HG02885 (cell line): ENCODE results near the gene MAP3K13.
"Not testable (repeated sequence)": the region's sequence is repeated elsewhere in the genome, so short reads cannot be mapped to it uniquely, and the experiment has no call there.

Source experiments
- ATAC-seq: cut with Tn5 transposase; IDR thresholded peaks from one replicate; pipeline ENCODE4 v1.9.1; 2021; ENCODE audit warnings: mild to moderate bottlenecking; ENCODE audit not compliant: unreplicated experiment, poor library complexity

MAP3K13 gene

DNA sequence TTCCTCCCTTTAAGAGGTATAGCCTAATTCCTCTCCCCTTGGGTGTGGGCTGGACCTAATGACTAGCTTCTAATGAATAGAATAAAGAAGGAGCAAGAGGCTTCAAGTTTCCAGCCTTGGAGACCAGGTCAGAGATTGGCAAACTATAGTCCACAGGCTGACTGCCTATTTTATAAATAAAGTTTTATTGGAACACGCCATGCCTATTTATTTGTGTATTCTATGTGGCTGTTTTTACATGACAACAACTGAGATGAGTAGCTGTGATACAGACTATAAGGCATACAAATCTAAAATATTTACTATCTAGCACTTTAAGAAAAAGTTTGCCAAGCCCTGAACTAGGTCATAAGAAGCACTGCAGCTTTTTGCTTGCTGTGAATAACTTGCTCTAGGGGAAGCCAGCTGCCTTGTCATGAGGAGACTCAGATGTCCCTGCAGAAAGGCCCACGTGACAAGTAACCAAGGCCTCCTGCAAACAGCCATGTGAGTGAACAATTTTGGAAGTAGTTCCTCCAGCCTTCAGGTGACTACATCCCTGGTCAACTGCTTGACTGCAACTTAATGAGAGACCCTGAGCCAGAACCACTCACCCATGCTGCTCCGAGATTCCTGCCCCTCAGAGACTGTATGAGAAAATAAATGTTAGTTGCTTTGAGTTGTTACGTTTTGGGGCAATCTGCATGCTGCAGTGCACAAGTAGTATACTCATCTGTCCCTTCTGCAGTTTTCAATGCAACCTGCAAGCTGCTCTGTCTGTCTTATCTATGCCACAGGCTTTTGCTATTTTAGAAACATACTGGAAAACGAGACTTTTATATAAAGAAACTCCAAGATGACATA lies 21.1 kb upstream of the MAP3K13 start:
- ATAC-seq, result no peak

DNA sequence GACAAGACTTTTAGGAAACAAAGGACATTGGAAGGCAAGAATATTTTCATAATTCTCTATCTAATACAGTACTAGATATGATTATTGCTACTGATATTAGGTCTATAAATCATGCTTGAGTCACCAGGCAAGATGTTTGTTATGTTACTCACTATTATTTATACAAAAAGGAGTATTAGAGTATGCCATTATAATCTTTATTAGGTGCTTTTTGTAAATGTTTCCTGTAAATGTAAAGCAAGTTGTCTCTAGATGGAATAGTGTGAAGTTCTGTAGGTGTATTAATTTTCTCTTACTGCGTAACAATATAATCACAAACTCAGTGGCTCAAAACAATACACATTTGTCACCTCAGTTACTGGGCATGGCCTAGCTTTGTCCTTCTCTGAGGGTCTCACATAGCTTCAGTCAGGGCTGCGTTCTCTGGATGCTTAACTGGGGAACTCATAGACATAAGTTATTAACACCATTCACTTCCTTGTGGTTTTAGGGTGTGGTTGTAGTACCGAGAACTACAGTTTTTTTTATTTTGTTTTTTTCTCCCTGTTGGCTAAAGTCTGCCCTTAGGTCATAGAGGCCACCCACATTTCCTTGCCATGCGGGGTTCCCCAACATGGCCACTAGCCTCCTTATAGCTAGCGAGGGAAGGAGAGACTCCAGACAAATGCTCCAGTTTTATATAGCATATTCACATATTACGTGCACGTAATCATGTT lies 20.3 kb upstream of the MAP3K13 start:
- no peak for ATAC-seq

DNA sequence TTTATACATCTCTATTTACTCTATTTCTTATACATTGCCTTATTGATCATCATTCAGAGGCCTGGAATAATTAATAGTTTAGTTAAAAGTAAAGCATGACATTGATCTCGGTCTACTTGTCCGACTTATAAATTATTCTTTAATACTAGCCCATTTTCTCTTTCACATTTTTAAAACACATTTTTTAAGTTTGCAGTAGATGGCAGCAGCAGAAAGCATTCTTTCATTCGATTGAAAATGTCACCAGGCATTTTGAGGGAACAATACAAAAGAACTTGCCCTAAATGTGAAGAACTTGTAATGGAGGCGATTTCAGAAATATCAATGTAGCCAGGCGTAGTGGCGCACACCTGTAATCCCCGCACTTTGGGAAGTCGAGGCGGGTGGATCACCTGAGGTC lies 15.5 kb upstream of the MAP3K13 start:
- ATAC-seq, result no peak

DNA sequence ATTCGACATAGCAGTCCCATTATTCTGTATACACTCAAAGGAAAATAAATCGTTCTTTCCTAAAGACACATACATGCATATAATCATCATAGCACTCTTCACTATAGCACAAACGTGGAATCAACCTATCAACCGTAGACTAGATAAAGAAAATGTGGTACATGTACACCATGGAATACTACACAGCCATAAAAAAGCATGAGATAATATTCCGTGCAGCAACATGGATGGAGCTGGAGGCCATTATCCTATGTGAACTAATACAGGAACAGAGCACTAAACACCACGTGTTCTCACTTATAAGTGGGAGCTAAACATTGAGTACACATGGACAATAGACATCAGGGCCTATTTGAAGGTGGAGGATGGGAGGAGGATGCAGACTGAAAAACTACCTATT lies 12.1 kb upstream of the MAP3K13 start:
- no peak for ATAC-seq

DNA sequence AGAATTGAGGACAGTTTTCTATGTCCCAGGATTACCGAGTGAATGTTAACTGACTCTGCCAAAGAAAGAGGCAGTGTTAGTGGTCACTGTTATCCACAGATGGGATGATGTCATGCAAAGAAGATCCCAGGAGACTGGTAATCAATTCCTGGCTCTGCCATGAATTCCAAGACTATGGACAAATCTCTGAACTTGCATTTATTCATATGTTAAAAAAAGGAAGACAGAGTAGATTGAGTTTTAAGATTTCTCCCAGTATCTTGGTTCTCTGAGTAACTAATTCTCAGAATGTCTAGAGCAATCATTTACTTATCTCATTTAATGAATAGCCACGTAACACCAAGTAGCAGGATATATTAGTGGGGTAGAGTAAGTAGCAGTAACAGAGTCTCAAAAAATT lies 11.5 kb upstream of the MAP3K13 start:
- ATAC-seq, result no peak

DNA sequence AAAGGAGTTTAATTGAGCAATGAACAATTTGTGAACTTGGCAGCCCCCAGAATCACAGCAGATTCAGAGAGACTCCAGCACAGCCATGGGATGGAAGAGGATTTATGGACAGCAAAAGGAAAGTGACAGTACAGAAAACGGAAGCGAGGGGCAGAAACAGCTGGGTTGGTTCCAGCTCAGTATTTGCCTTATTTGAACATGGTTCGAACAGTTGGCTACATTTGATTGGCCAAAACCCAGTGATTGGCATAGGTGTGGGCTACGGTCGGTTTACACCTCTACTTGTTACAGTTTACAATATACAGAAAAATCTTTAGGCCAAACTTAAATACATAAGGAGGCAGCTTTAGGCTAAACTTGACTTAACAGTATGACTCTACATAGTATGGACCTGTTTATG lies 9.7 kb upstream of the MAP3K13 start:
- no peak for ATAC-seq

DNA sequence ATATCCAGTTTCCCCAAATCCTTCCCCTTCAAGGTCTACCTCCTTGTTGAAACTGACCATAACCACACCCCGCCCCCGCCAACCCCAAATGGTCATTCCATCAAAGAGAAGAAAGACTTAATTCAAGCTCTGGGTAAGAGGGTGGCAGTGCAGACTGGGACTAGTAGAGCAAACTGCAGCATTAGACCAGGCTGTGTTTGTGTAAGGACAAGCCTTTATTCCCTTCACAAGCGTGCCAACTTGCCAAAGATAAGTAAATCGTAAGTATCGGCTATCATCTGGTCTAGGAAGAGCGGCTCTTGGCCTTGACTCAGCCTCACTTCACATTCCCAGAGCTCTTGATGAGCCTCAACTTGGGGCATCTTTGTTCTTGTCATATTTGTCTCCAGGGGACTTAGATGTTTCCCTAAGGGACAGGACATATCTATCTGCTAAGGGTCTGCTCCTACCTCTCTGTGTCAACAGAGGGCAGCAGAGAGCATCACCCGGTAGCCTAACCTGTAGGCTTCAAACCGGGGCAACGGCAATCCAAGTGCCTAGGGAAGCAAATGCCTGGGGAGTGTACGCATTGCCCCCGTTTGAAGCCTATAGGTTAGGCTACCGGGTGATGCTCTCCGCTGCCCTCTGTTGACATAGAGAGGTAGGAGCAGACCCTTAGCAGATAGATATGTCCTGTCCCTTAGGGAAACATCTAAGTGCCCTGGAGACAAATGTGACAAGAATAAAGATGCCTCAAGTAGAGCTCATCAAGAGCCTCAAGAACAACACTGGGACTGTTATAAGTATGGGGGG lies 8.9 kb upstream of the MAP3K13 start:
- ATAC-seq, result peak; percentile 97

DNA sequence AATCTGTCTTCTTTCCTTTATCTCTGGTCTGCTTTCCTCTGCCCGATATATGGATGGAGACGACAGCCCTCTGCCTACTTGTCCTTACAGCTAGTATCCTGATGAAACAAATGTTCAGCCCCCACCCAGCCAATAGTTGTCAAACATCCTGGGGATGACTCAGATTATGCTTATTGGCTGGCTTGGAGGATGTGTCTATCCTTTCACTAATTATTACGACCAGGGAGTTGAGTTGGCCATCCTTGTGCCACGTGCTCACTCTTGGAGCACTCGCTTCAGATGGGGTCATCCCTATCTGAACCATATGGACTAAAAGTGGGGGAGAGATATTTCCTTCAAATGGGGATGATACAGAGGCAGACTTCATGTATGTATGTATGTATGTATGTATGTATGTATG lies 6.4 kb upstream of the MAP3K13 start:
- ATAC-seq, result no peak

DNA sequence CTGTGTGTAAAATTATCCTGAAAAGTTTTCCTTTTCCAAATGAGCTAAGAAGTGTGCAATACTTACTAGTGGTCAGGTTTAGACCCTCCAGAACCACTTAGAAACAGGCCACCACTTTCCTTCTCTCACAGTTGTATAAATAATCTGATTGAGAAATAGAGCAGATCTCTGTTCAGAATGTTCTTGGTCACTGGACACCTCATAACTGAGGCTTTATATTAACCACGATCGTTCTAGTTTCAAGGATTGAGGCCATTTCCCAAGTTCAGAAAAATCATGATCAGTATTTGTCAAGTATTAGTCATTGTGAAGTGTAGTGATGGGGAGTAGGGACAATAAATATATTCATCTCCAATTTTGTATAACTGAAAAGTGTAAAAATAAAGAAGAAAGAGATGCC lies 1.0 kb upstream of the MAP3K13 start:
- no peak for ATAC-seq

DNA sequence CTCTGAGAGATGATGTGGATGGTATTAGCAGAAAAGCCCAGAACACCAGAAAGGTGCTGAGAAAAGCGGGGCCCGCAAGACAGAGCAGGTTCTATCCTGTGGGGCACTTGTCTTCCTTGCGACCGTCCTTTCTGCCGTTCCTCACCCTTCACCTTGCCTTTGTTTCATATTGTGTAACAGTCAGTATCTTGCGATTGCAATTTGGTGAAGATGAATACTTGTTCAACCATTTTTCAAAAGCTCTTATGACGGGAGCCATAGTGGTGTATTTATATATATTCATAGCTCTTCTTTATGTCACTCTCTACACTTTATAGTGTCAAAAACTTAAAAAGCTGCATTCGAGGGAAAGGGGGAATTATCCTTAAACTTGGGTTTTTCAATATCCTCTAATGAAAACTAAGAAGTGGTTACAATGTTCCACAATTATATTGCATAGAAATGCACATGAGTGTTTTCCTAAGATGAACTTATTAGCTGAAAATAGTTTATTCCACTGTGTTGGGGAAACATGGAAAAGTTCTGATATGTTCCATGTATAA lies 797 bp downstream of the MAP3K13 start:
- ATAC-seq, result peak; percentile 29

DNA sequence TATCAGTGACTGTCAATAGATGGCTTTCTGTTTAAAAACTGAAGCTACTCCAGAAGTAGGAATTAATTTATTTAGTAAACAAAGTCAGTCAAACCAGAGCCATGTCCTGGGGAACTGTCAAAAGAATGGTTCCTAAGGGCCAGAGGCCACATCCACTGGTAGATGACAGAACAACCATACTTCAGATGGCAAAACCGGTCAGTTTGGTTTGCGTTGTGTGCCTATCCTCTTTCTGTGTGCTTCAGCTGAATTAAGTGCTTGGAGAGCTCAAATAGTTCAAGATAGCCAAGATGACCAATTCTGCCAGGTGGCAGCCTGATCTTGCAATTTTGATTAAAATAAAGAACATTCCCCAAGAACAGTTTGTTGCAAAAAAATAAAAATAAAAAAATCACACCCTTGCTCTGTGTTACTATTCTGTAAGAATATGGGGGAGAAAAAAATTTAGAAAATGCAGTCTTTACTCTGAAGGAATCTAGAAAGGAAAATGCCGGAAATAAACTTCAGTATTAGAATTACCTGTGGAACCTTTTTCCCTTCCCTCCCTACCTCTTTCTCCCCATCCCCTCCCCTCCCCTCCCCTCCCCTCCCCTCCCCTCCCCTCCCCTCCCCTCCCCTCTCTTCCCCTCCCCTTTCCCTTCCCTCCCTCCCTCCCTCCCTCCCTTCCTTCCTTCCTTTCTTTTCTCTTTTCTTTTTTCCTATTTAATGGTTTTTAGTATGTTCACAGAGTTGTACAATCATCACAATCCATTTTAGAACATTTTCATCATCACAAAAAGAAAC lies 2.5 kb downstream of the MAP3K13 start:
- no peak for ATAC-seq

DNA sequence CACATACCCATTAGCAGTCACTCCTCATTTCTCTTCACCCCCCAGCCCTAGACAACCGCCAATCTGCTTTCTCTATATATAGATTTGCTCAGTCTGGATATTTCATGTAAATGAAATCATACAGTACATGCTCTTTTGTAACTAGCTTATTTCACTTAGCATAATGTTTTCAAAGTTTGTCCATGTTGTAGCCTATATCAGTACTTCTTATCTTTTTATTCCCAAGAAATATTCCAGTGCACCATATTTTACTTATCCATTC lies 3.1 kb downstream of the MAP3K13 start:
- no peak for ATAC-seq

DNA sequence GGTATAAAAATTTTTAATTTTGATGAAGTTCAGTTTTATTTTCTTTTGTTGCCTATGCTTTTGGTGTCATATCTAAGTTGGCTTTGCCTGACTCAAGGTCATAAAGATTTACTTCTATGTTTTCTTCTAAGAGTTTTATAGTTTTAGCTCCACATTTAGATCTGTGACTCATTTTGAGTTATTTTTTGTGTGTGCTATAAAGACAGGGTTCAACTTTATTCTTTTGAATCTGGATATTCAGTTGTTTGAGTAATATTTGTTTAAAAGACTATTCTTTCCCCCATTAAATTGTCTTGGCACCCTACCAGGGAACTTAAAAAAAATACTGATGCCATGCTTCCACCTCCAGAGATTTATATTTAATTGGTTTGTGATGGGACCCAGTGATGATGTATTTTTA lies 4.0 kb downstream of the MAP3K13 start:
- no peak for ATAC-seq

DNA sequence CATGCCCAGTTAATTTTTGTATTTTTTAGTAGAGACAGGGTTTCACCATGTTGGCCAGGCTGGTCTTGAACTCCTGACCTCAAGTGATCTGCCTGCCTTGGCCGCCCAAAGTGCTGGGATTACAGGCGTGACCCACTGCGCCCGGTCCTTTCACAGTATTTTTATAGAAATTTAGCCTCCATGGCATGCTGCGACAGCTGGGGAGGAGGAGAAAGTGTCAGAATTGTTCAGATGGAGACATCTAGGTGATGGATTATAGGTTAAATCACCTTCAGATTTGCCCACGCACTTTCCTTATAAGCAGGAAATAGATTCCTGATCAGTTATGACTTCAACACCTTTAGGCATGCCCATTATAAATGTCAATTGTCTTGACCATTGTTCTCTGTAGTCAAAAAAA lies 7.4 kb downstream of the MAP3K13 start:
- ATAC-seq, result not testable (repeated sequence)

DNA sequence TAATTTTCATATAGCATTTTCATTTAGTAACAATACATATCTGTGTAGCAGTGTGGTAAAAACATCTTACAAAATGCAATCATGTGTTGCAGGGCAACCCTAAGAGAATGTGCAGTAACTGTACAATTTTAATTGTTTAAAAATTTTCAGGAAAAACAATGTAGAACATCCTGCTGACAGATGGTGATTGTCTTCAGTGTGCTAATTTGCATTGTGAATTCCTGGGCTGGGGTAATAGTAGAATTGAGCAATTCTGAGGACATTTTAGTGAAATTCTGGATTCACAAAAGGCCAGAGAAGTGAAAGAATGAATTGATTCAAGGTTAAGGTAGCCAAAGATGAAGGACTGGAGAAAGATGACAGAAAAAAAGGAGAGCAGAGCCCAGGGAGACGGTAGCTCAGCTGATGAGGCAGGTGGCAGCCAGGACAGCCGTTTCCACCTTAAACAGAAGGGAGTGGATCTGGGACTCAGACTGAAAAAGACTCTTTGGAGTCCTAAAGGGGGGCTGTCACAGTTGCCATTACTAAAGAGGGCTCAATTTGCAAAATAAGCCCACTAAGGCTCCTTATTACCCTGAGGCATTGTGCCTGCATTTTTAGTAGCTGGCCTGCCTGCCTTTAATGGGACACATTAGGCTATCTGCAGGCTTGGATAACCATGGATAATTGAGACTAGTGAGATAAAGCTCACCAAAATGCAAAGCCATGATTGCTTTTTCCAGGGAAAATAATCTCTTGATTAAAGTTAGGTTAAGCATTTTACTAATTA lies 8.6 kb downstream of the MAP3K13 start:
- no peak for ATAC-seq

DNA sequence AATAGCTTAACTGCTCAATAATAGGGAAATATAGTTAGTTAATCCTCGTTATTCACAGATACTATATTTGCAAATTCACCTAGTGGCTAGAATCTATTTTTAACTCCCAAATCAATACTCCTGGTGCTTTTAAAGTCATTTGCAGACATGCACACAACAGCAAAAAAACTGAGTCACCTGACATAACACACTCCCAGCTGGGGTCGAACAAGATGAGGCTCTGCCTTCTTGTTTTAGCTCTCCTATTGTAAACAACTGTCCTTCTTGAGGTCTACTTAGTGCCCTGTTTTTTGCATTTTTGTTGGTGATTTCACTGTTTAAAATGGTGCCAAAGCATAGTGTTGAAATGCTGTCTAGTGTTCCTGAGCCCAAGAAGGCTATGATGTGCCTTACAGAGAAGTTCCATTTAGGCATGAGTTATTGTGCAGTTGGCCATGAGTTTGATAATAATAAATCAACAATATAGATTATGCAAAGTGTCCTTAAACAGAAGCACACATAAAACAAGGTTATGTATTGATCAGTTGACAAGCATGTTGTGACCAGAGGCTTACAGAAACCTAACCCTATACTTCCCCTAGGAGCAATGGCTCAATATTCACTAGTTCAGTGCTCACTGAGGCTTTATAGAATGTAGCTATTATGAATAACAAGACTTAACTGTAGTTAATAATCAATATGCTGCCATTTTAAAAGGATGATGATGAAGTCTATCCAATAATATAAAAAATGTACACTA lies 18.6 kb downstream of the MAP3K13 start:
- no peak for ATAC-seq

DNA sequence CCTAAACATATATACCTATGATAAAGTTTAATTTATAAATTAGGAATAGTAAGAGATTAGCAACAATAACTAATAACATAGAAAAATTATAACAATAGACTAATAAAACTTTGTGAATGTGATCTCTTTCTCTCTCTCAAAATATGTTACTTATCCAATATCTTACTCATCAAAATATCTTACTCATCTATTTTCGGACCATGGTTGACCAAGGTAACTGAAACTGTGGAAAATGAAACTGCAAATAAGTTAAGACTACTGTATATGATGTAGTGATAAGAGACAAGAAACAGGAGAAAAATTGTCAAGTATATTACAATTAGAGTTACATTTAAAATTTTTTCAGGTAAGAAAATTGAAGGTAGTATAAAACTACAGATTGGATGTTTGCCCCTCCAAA lies 19.2 kb downstream of the MAP3K13 start:
- no peak for ATAC-seq

DNA sequence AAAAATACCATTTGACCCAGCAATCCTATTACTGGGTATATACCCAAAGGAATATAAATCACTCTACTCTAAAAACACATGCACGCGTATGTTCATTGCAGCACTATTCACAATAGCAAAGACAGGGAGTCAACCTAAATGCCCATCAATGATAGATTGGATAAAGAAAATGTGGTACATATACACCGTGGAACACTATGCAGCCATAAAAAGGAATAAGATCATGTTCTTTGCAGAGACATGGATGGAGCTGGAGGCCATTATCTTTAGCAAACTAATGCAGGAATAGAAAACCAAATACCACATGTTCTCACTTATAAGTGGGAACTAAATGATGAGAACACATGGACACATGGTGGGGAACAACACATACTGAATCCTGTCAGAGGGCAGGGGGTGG lies 23.6 kb downstream of the MAP3K13 start:
- ATAC-seq, result not testable (repeated sequence)

DNA sequence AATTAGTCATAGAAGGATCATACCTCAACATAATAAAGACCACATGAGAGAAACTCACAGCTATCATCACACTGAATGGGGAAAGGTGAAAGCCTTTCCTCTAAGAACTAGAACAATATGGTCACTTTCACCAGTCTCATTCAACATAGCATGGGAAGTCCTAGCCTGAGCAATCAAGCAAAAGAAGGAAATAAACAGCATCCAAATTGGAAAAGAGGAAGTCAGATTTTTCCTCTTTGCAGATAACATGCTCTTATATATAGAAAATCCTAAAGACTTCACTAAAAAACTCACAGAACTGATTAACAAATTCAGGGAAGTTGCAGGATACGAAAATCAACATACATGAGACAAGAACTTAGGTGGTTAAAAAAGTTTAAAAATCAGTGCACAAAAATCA lies 24.7 kb downstream of the MAP3K13 start:
- ATAC-seq, result no peak
